ENCODE results near the gene GATC. TPM values are rescaled to one million over a fixed set of nuclear protein-coding genes. Genes with fewer than 3 reads are reported as not detected.

GATC gene
- polyA plus RNA-seq, 1 donor (not counting 4 experiments of a cell fraction or from before 2014, with no cell fraction given), result 22.4 TPM

- TF ChIP-seq CTCF (optimal IDR thresholded peaks at IDR 0.05 in 1 of 3, IDR thresholded peaks at IDR 0.05 in 1 of 3, conservative IDR thresholded peaks at IDR 0.05 in 1 of 3; ENCODE audit: extremely low read depth in 1 of 3, insufficient read depth in 2 of 3, low read length in 3 of 3) (no peak), EZH2 (IDR thresholded peaks at IDR 0.05; ENCODE audit: low read length) (no peak)
- Histone ChIP-seq H3K27ac (ENCODE audit: control insufficient read depth, insufficient read depth, low read length) (no peak overlapping the region), H3K4me2 (ENCODE audit: control insufficient read depth, extremely low read depth, insufficient read depth, low read depth, low read length) (no peak overlapping the region), H3K36me3 (ENCODE audit: control insufficient read depth in 2 of 2, extremely low read depth in 1 of 2, insufficient read depth in 2 of 2, low read length in 2 of 2) (peaks cover 27 to 28% of the 10 kb centered on the region in 2 experiments), H3K4me1 (ENCODE audit: control insufficient read depth, extremely low read depth, insufficient read depth, low read length) (no peaks in the 10 kb centered on the region), H3K79me2 (ENCODE audit: control insufficient read depth, insufficient read depth, low read length) (peaks cover 10% of the 10 kb centered on the region), H2AFZ (ENCODE audit: control insufficient read depth, low read length) (no peak overlapping the region), H3K4me3 (ENCODE audit: control insufficient read depth in 2 of 3, extremely low read depth in 1 of 3, insufficient read depth in 2 of 3, low read depth in 1 of 3, low read length in 3 of 3) (no peak overlapping the region), H3K9ac (ENCODE audit: control insufficient read depth, extremely low read depth, insufficient read depth, low read length) (no peak overlapping the region), H4K20me1 (ENCODE audit: control insufficient read depth, extremely low read depth, insufficient read depth, low read length) (peaks cover 9% of the 10 kb centered on the region), H3K9me3 (ENCODE audit: control insufficient read depth, low read depth, low read length) (no peaks in the 10 kb centered on the region), H3K27me3 (ENCODE audit: control insufficient read depth, extremely low read depth, insufficient read depth, low read length) (no peaks in the 10 kb centered on the region), H3K9me1 (ENCODE audit: control insufficient read depth, extremely low read depth, insufficient read depth, low read length) (no peaks in the 10 kb centered on the region)
- dilution Hi-C loops (cut with MboI; ENCODE audit: extremely low pct_ligation_motif_present, low sequenced_read_pairs), result no loop called here
- DNase-seq (ENCODE audit: low read depth, low spot score) (no peak), FAIRE-seq (no peak)
These were observed 9.1 kb downstream of the GATC start for GRCh38 chr12:120455302-120455701.

GRCh38 chr12:120457133-120457532 is 10.9 kb downstream of the GATC start:
- Histone ChIP-seq H3K27ac (ENCODE audit: control insufficient read depth, insufficient read depth, low read length) (no peak overlapping the region), H3K4me2 (ENCODE audit: control insufficient read depth, extremely low read depth, insufficient read depth, low read depth, low read length) (no peak overlapping the region), H3K27me3 (ENCODE audit: control insufficient read depth, extremely low read depth, insufficient read depth, low read length) (no peaks in the 10 kb centered on the region), H3K79me2 (ENCODE audit: control insufficient read depth, insufficient read depth, low read length) (peaks cover 6% of the 10 kb centered on the region), H3K36me3 (ENCODE audit: control insufficient read depth in 2 of 2, extremely low read depth in 1 of 2, insufficient read depth in 2 of 2, low read length in 2 of 2) (peaks cover 27 to 37% of the 10 kb centered on the region in 2 experiments), H2AFZ (ENCODE audit: control insufficient read depth, low read length) (no peak overlapping the region), H3K9me3 (ENCODE audit: control insufficient read depth, low read depth, low read length) (no peaks in the 10 kb centered on the region), H3K4me3 (ENCODE audit: control insufficient read depth in 2 of 3, extremely low read depth in 1 of 3, insufficient read depth in 2 of 3, low read depth in 1 of 3, low read length in 3 of 3) (no peak overlapping the region), H3K9me1 (ENCODE audit: control insufficient read depth, extremely low read depth, insufficient read depth, low read length) (no peaks in the 10 kb centered on the region), H3K9ac (ENCODE audit: control insufficient read depth, extremely low read depth, insufficient read depth, low read length) (no peak overlapping the region), H4K20me1 (ENCODE audit: control insufficient read depth, extremely low read depth, insufficient read depth, low read length) (peaks cover 9% of the 10 kb centered on the region), H3K4me1 (ENCODE audit: control insufficient read depth, extremely low read depth, insufficient read depth, low read length) (no peaks in the 10 kb centered on the region)
- FAIRE-seq (no peak), DNase-seq (ENCODE audit: low read depth, low spot score) (no peak)
- TF ChIP-seq EZH2 (IDR thresholded peaks at IDR 0.05; ENCODE audit: low read length) (no peak), CTCF (optimal IDR thresholded peaks at IDR 0.05 in 1 of 3, IDR thresholded peaks at IDR 0.05 in 1 of 3, conservative IDR thresholded peaks at IDR 0.05 in 1 of 3; ENCODE audit: extremely low read depth in 1 of 3, insufficient read depth in 2 of 3, low read length in 3 of 3) (peak; percentile 12 to 45 (median 44))
- dilution Hi-C loops (cut with MboI; ENCODE audit: extremely low pct_ligation_motif_present, low sequenced_read_pairs), result no loop called here

All from keratinocyte (primary cell).